HL-60 (cell line): Measurements from ENCODE around the gene FNDC3B.

Experiments
- DNase-seq, 2 experiments: peaks; one replicate each; pipeline ENCODE4 v3.0.0-alpha.2; 2010 to 2020; ENCODE audit warnings: low read depth in 1 of 2, low spot score in 1 of 2
- H3K27ac ChIP-seq: fragments of 250-450 bp; sonication (Bioruptor Pico); replicated peaks from 2 replicates; pipeline ENCODE4 v1.5.1; 2020; ENCODE audit warnings: mild to moderate bottlenecking, moderate library complexity
- H3K27me3 ChIP-seq: fragments of 250-450 bp; sonication (Bioruptor Pico); 2 replicates; pipeline ENCODE4 v1.5.1; 2021; ENCODE audit warnings: mild to moderate bottlenecking, moderate library complexity; ENCODE audit not compliant: insufficient read depth, poor library complexity, severe bottlenecking
- H3K4me3 ChIP-seq: replicated peaks from 2 replicates; pipeline ENCODE4 v1.5.1; 2011; ENCODE audit warnings: mild to moderate bottlenecking, control low read depth, low read length; ENCODE audit not compliant: insufficient read depth
- GABPA ChIP-seq: IDR thresholded peaks from 2 replicates; pipeline ENCODE4 v1.6.1; 2012; ENCODE audit warnings: low read depth
- POLR2AphosphoS5 ChIP-seq: IDR thresholded peaks from 2 replicates; pipeline ENCODE4 v1.6.1; 2012; ENCODE audit warnings: low read depth
- SPI1 ChIP-seq: IDR thresholded peaks from 2 replicates; pipeline ENCODE4 v1.6.1; 2012; ENCODE audit warnings: low read depth, mild to moderate bottlenecking, borderline replicate concordance
- TF ChIP-seq, protein P1 (sequence below): IDR thresholded peaks from one replicate; pipeline ENCODE4 v1.5.1; 2011; ENCODE audit warnings: low read length, control low read depth, inconsistent platforms; ENCODE audit not compliant: insufficient read depth
- TF ChIP-seq, protein P2 (sequence below): IDR thresholded peaks from 2 replicates; pipeline ENCODE4 v1.6.1; 2012; ENCODE audit warnings: low read depth; ENCODE audit not compliant: insufficient replicate concordance

FNDC3B gene

DNA sequence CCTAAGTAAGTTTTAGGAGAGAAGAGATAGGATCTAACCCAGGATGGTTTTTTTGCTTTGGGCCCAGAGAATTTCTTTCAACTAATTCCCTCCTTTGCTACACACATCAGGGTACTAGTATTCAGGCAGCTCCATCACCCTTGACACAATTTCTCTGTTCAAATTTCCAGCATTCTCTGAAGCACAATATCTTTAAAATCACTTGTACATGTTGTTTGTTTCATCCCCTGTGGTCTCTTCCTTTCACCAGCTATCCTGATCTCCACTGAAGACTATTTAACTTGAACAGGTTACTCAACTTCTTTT is 32.4 kb upstream of the FNDC3B start:
- Histone ChIP-seq H3K27ac (no peak overlapping the region), H3K27me3 (no peaks in the 10 kb centered on the region), H3K4me3 (no peak overlapping the region)
- TF ChIP-seq, protein P1, sequence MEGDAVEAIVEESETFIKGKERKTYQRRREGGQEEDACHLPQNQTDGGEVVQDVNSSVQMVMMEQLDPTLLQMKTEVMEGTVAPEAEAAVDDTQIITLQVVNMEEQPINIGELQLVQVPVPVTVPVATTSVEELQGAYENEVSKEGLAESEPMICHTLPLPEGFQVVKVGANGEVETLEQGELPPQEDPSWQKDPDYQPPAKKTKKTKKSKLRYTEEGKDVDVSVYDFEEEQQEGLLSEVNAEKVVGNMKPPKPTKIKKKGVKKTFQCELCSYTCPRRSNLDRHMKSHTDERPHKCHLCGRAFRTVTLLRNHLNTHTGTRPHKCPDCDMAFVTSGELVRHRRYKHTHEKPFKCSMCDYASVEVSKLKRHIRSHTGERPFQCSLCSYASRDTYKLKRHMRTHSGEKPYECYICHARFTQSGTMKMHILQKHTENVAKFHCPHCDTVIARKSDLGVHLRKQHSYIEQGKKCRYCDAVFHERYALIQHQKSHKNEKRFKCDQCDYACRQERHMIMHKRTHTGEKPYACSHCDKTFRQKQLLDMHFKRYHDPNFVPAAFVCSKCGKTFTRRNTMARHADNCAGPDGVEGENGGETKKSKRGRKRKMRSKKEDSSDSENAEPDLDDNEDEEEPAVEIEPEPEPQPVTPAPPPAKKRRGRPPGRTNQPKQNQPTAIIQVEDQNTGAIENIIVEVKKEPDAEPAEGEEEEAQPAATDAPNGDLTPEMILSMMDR: no peak
- TF ChIP-seq, protein P2, sequence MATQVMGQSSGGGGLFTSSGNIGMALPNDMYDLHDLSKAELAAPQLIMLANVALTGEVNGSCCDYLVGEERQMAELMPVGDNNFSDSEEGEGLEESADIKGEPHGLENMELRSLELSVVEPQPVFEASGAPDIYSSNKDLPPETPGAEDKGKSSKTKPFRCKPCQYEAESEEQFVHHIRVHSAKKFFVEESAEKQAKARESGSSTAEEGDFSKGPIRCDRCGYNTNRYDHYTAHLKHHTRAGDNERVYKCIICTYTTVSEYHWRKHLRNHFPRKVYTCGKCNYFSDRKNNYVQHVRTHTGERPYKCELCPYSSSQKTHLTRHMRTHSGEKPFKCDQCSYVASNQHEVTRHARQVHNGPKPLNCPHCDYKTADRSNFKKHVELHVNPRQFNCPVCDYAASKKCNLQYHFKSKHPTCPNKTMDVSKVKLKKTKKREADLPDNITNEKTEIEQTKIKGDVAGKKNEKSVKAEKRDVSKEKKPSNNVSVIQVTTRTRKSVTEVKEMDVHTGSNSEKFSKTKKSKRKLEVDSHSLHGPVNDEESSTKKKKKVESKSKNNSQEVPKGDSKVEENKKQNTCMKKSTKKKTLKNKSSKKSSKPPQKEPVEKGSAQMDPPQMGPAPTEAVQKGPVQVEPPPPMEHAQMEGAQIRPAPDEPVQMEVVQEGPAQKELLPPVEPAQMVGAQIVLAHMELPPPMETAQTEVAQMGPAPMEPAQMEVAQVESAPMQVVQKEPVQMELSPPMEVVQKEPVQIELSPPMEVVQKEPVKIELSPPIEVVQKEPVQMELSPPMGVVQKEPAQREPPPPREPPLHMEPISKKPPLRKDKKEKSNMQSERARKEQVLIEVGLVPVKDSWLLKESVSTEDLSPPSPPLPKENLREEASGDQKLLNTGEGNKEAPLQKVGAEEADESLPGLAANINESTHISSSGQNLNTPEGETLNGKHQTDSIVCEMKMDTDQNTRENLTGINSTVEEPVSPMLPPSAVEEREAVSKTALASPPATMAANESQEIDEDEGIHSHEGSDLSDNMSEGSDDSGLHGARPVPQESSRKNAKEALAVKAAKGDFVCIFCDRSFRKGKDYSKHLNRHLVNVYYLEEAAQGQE: no peak
- no peak for TF ChIP-seq GABPA
- no peak for DNase-seq

DNA sequence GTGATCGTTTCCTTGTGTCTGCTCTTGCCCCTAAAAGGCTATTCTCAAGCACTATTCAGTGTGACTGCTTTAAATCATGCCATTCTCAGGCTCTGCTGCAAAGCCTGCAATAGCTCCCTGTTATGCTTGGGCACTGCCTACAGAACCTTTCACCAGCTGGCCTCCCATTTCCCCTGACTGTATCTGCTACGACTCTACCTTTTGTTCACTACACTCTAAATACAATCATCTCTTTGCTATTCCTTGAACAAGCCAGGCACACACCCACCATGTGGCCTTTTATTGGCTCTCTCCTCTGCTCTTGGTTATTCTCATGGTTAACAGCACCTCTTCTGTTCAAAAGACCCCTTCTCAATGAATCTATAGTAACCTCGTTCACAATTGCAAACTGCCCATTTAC is 29.6 kb upstream of the FNDC3B start:
- Histone ChIP-seq H3K27ac (no peak overlapping the region), H3K27me3 (no peaks in the 10 kb centered on the region)
- DNase-seq: no peak

DNA sequence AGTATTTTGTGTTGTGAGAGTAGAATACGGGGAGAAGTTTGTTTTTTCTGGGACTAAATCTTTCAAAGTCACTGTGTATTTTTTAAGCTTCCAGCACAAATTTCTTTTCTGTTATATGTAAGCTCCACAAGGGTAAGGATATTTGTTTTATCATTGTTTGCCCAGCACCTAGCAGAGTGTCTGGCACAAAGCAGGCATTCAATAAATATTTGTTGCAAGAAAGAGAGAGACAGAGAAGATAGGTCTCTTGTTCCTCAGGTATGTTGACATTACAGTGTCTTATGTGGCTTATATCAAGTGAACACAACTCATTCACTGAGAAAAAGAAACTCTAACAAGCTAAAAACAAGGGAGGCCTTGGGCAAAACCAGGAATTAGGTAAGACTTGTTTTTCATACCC is 26.6 kb upstream of the FNDC3B start:
- Histone ChIP-seq H3K4me3 (no peak overlapping the region), H3K27me3 (no peaks in the 10 kb centered on the region), H3K27ac (no peak overlapping the region)
- DNase-seq: no peak
- no peak for TF ChIP-seq POLR2AphosphoS5
- TF ChIP-seq, protein P2: no peak
- no peak for TF ChIP-seq SPI1
- TF ChIP-seq, protein P1: no peak
- no peak for TF ChIP-seq GABPA

More for the DNA sequence above, 29.6 kb upstream of the FNDC3B start:
- TF ChIP-seq POLR2AphosphoS5 (no peak), SPI1 (no peak), GABPA (no peak)
- TF ChIP-seq, protein P2: no peak
- TF ChIP-seq, protein P1: no peak
- no peak overlapping the region for H3K4me3 ChIP-seq
